ENCODE measurements around the gene ZMYND8. TPM values are rescaled to one million over a fixed set of nuclear protein-coding genes. Genes with fewer than 3 reads are reported as not detected.
"Not testable (repeated sequence)": the region's sequence is repeated elsewhere in the genome, so short reads cannot be mapped to it uniquely, and the experiment has no call there.

ZMYND8 gene
- total RNA-seq, 2 experiments from 2014 or later = 28.1 to 29.6 TPM

GRCh38 chr20:47385968-47386367, 29.5 kb upstream of the ZMYND8 start:
- POLR2A ChIA-PET, DNase-seq, H3K36me3 Mint-ChIP-seq, H3K4me3 Mint-ChIP-seq, H3K9me3 Mint-ChIP-seq, H3K27ac Mint-ChIP-seq, H3K27me3 Mint-ChIP-seq: not testable (repeated sequence)
- intact Hi-C loops (cut with micrococcal nuclease) = loop anchor here (2.0 kb wide), 1 partner anchor 235 kb away; no protein-coding TSS in a partner anchor
- CTCF ChIA-PET = interaction anchor here (6.2 to 8.1 kb wide), 2 partner anchors 111 to 168 kb away, joined by 122 to 663 read pairs; no protein-coding TSS in a partner anchor
- peaks cover 16% of the 10 kb centered on the region for H3K4me1 Mint-ChIP-seq (ENCODE audit: low read depth)

- intact Hi-C loops (cut with micrococcal nuclease) = loop anchor here (5.0 kb wide), 1 partner anchor 626 kb away; no protein-coding TSS in a partner anchor
- Mint-ChIP-seq H3K27me3 (no peaks in the 10 kb centered on the region), H3K27ac (no peak overlapping the region), H3K36me3 (no peaks in the 10 kb centered on the region), H3K4me1 (ENCODE audit: low read depth) (peaks cover 18% of the 10 kb centered on the region), H3K4me3 (no peak overlapping the region), H3K9me3 (no peaks in the 10 kb centered on the region)
- CTCF ChIA-PET = interaction anchor here (0.8 to 8.1 kb wide), 41 partner anchors 10 to 635 kb away, joined by 3 to 663 read pairs (median 10); partner anchors contain the start of genes NCOA3 and ZMYND8
- DNase-seq = no peak
- POLR2A ChIA-PET = interaction anchor here (0.7 kb wide), 1 partner anchor 84 kb away, joined by 3 read pairs; no protein-coding TSS in a partner anchor
These were observed 26.4 kb upstream of the ZMYND8 start for GRCh38 chr20:47382746-47383415.

GRCh38 chr20:47380481-47380880, 24.0 kb upstream of the ZMYND8 start:
- H3K27ac Mint-ChIP-seq = no peak overlapping the region

GRCh38 chr20:47379433-47380150, 23.1 kb upstream of the ZMYND8 start:
- CTCF ChIA-PET = interaction anchor here (0.8 to 8.1 kb wide), 6 partner anchors 88 to 241 kb away, joined by 3 to 663 read pairs (median 62); no protein-coding TSS in a partner anchor
- POLR2A ChIA-PET = interaction anchor here (1.3 kb wide), 1 partner anchor 23 kb away, joined by 5 read pairs; the partner anchor contains the start of gene ZMYND8
- no peaks in the 10 kb centered on the region for H3K27me3 Mint-ChIP-seq

More at GRCh38 chr20:47380481-47380880, 24.0 kb upstream of the ZMYND8 start:
- Mint-ChIP-seq H3K4me1 (ENCODE audit: low read depth) (peaks cover 18% of the 10 kb centered on the region), H3K9me3 (no peaks in the 10 kb centered on the region), H3K27me3 (no peaks in the 10 kb centered on the region), H3K36me3 (no peaks in the 10 kb centered on the region), H3K4me3 (no peak overlapping the region)
- intact Hi-C loops (cut with micrococcal nuclease) = loop anchor here (5.0 kb wide), 1 partner anchor 623 kb away; no protein-coding TSS in a partner anchor
- DNase-seq = no peak
- ChIA-PET POLR2A (interaction anchor here (1.3 kb wide), 1 partner anchor 24 kb away, joined by 5 read pairs; the partner anchor contains the start of gene ZMYND8), CTCF (interaction anchor here (0.8 to 8.1 kb wide), 6 partner anchors 89 to 240 kb away, joined by 3 to 663 read pairs (median 62); no protein-coding TSS in a partner anchor)

GRCh38 chr20:47377122-47377722, 20.7 kb upstream of the ZMYND8 start:
- H3K36me3 Mint-ChIP-seq = no peaks in the 10 kb centered on the region
- no peaks in the 10 kb centered on the region for H3K9me3 Mint-ChIP-seq
- H3K27ac Mint-ChIP-seq = no peak overlapping the region
- no peak overlapping the region for H3K4me3 Mint-ChIP-seq
- ChIA-PET POLR2A (no interaction called here), CTCF (interaction anchor here (1.1 kb wide), 1 partner anchor 619 kb away, joined by 3 read pairs; no protein-coding TSS in a partner anchor)
- intact Hi-C loops (cut with micrococcal nuclease) = no loop called here
- peaks cover 5% of the 10 kb centered on the region for H3K4me1 Mint-ChIP-seq (ENCODE audit: low read depth)
- DNase-seq = no peak
- no peaks in the 10 kb centered on the region for H3K27me3 Mint-ChIP-seq

More at GRCh38 chr20:47379433-47380150, 23.1 kb upstream of the ZMYND8 start:
- Mint-ChIP-seq H3K27ac (no peak overlapping the region), H3K4me1 (ENCODE audit: low read depth) (peaks cover 18% of the 10 kb centered on the region), H3K36me3 (no peaks in the 10 kb centered on the region), H3K9me3 (no peaks in the 10 kb centered on the region), H3K4me3 (no peak overlapping the region)
- no peak for DNase-seq
- intact Hi-C loops (cut with micrococcal nuclease) = loop anchor here (5.0 kb wide), 1 partner anchor 622 kb away; no protein-coding TSS in a partner anchor

- CTCF ChIA-PET = interaction anchor here (1.0 to 1.1 kb wide), 2 partner anchors 8 to 618 kb away, joined by 3 read pairs; no protein-coding TSS in a partner anchor
These were observed 19.7 kb upstream of the ZMYND8 start for GRCh38 chr20:47376096-47376643.

GRCh38 chr20:47374121-47374520, 17.6 kb upstream of the ZMYND8 start:
- POLR2A ChIA-PET; DNase-seq; H3K27me3 Mint-ChIP-seq; H3K9me3 Mint-ChIP-seq; H3K36me3 Mint-ChIP-seq; H3K4me1 Mint-ChIP-seq (ENCODE audit: low read depth); H3K27ac Mint-ChIP-seq; intact Hi-C loops (cut with micrococcal nuclease); H3K4me3 Mint-ChIP-seq: not testable (repeated sequence)
- CTCF ChIA-PET = interaction anchor here (1.5 kb wide), 1 partner anchor 10 kb away, joined by 5 read pairs; no protein-coding TSS in a partner anchor

More at GRCh38 chr20:47376096-47376643, 19.7 kb upstream of the ZMYND8 start:
- DNase-seq; H3K9me3 Mint-ChIP-seq; H3K36me3 Mint-ChIP-seq; POLR2A ChIA-PET; intact Hi-C loops (cut with micrococcal nuclease); H3K27me3 Mint-ChIP-seq; H3K27ac Mint-ChIP-seq; H3K4me1 Mint-ChIP-seq (ENCODE audit: low read depth); H3K4me3 Mint-ChIP-seq: not testable (repeated sequence)

- Mint-ChIP-seq H3K4me3 (no peak overlapping the region), H3K27ac (no peak overlapping the region), H3K9me3 (no peaks in the 10 kb centered on the region), H3K4me1 (ENCODE audit: low read depth) (no peaks in the 10 kb centered on the region), H3K36me3 (no peaks in the 10 kb centered on the region), H3K27me3 (no peaks in the 10 kb centered on the region)
- no peak for DNase-seq
- intact Hi-C loops (cut with micrococcal nuclease) = no loop called here
- ChIA-PET CTCF (interaction anchor here (0.9 to 1.9 kb wide), 2 partner anchors 11 to 100 kb away, joined by 3 to 10 read pairs; no protein-coding TSS in a partner anchor), POLR2A (no interaction called here)
These were observed 16.8 kb upstream of the ZMYND8 start for GRCh38 chr20:47373206-47373733.

GRCh38 chr20:47370850-47371782, 14.6 kb upstream of the ZMYND8 start:
- Mint-ChIP-seq H3K4me1 (ENCODE audit: low read depth) (no peaks in the 10 kb centered on the region), H3K27ac (no peak overlapping the region), H3K36me3 (no peaks in the 10 kb centered on the region), H3K9me3 (no peaks in the 10 kb centered on the region), H3K27me3 (no peaks in the 10 kb centered on the region), H3K4me3 (no peak overlapping the region)
- no peak for DNase-seq
- POLR2A ChIA-PET = no interaction called here
- intact Hi-C loops (cut with micrococcal nuclease) = no loop called here
- CTCF ChIA-PET = interaction anchor here (0.7 to 1.9 kb wide), 3 partner anchors 13 to 97 kb away, joined by 3 to 10 read pairs (median 5); no protein-coding TSS in a partner anchor

- Mint-ChIP-seq H3K27ac (no peak overlapping the region), H3K9me3 (no peaks in the 10 kb centered on the region), H3K27me3 (no peaks in the 10 kb centered on the region), H3K4me3 (no peak overlapping the region), H3K36me3 (no peaks in the 10 kb centered on the region), H3K4me1 (ENCODE audit: low read depth) (peaks cover 2% of the 10 kb centered on the region)
- CTCF ChIA-PET = interaction anchor here (0.7 to 4.2 kb wide), 4 partner anchors 13 to 251 kb away, joined by 3 to 21 read pairs (median 4); no protein-coding TSS in a partner anchor
- no peak for DNase-seq
- intact Hi-C loops (cut with micrococcal nuclease) = no loop called here
- POLR2A ChIA-PET = no interaction called here
These were observed 13.7 kb upstream of the ZMYND8 start for GRCh38 chr20:47370214-47370613.
